HG03039 (cell line): ENCODE measurements around the gene SOHLH1.

Source experiments
- ATAC-seq: cut with Tn5 transposase; IDR thresholded peaks from one replicate; pipeline ENCODE4 v1.9.1; 2021; ENCODE audit warnings: mild to moderate bottlenecking, moderate library complexity; ENCODE audit not compliant: unreplicated experiment

The SOHLH1 gene

GRCh38 chr9:135662758-135663450 lies 36.4 kb downstream of the SOHLH1 start, which contains the start of gene LCN9:
Gene LCN9, plus strand, starts transcription at chr9:135663309. Its CDS starts 13 bp downstream, at chr9:135663322.
- ATAC-seq, result no peak

- ATAC-seq, result no peak
Measured at GRCh38 chr9:135661816-135662560, 37.3 kb downstream of the SOHLH1 start.

GRCh38 chr9:135660407-135660806 lies 38.9 kb downstream of the SOHLH1 start:
- ATAC-seq, result no peak

- ATAC-seq, result no peak
Measured at GRCh38 chr9:135659252-135659651, 40.0 kb downstream of the SOHLH1 start.

GRCh38 chr9:135657416-135657815 lies 41.9 kb downstream of the SOHLH1 start:
- no peak for ATAC-seq

- ATAC-seq, result no peak
Measured at GRCh38 chr9:135655317-135655716, 44.0 kb downstream of the SOHLH1 start.

- ATAC-seq, result no peak
Measured at GRCh38 chr9:135650408-135650807, 48.9 kb downstream of the SOHLH1 start.

GRCh38 chr9:135649508-135649907 lies 49.8 kb downstream of the SOHLH1 start:
- ATAC-seq, result no peak

GRCh38 chr9:135648494-135649410 lies 50.5 kb downstream of the SOHLH1 start:
- ATAC-seq, result no peak

GRCh38 chr9:135647884-135648283 lies 51.4 kb downstream of the SOHLH1 start:
- ATAC-seq, result no peak

- no peak for ATAC-seq
Measured at GRCh38 chr9:135644631-135645218, 54.6 kb downstream of the SOHLH1 start.
